Left ventricle myocardium inferior (tissue), 1 donor: Measurements from ENCODE around the gene C4orf36. TPM values are rescaled to one million over a fixed set of nuclear protein-coding genes. Genes with fewer than 3 reads are reported as not detected.
A peak's percentile ranks its signal among the peaks of the same experiment; 100 is the strongest.

Experiments used
- DNase-seq: peaks from one replicate; pipeline ENCODE4 v3.0.0-alpha.2; 2020
- H3K27ac ChIP-seq: fragments of 200-600 bp; replicated peaks from 2 replicates; pipeline ENCODE4 v1.8.0; 2021
- H3K27me3 ChIP-seq: fragments of 200-600 bp; 2 replicates; pipeline ENCODE4 v1.8.0; 2021; ENCODE audit warnings: low read depth
- H3K36me3 ChIP-seq: fragments of 200-600 bp; 2 replicates; pipeline ENCODE4 v1.8.0; 2021
- H3K4me1 ChIP-seq: fragments of 200-600 bp; 2 replicates; pipeline ENCODE4 v1.8.0; 2021
- H3K4me3 ChIP-seq: fragments of 200-600 bp; 2 replicates; pipeline ENCODE4 v1.8.0; 2021; ENCODE audit warnings: mild to moderate bottlenecking, moderate library complexity
- H3K9me3 ChIP-seq: fragments of 200-600 bp; replicated peaks from 2 replicates; pipeline ENCODE4 v1.8.0; 2021
- CTCF ChIP-seq: fragments of 200-600 bp; IDR thresholded peaks from 2 replicates; pipeline ENCODE4 v1.8.0; 2021; ENCODE audit warnings: antibody characterized with exemption, mild to moderate bottlenecking, borderline replicate concordance
- intact Hi-C: fragments of 100-400 bp; cut with micrococcal nuclease; formaldehyde crosslinking; loops from one replicate; pipeline ENCODE4 v1.11.0; 2022
- total RNA-seq: library from RNA; stranded (reverse); fragmentation: NEBNext Ultra II Directional; extraction: Animal tissue kit (Norgen Biotek cat#: 25700); gene quantifications from one replicate; pipeline ENCODE4 v1.2.1, GENCODE V29; 2021
- donor health status: DM: no; HTN: yes; CAD: no; lungs with severe emphysema.

C4orf36 gene
- total RNA-seq, 1 donor from 2014 or later, result 0.96 TPM

- H3K27me3 ChIP-seq, result no peaks in the 10 kb centered on the region
- peaks cover 4% of the 10 kb centered on the region for H3K36me3 ChIP-seq
- peak; percentile 42 for DNase-seq
- no peaks in the 10 kb centered on the region for H3K9me3 ChIP-seq
- TF ChIP-seq CTCF, result no peak
- intact Hi-C loops, result no loop called here
- peak overlapping the region; percentile 92 for H3K4me3 ChIP-seq
- peak overlapping the region; percentile 99 for H3K27ac ChIP-seq
- H3K4me1 ChIP-seq, result peaks cover 63% of the 10 kb centered on the region
These were observed 43.9 kb upstream of the C4orf36 start for GRCh38 chr4:86935853-86936733.

GRCh38 chr4:86935566-86935852, 43.3 kb upstream of the C4orf36 start:
- H3K27ac ChIP-seq, result peak overlapping the region; percentile 99
- H3K4me3 ChIP-seq, result peak overlapping the region; percentile 92
- H3K4me1 ChIP-seq, result peaks cover 59% of the 10 kb centered on the region
- no peaks in the 10 kb centered on the region for H3K9me3 ChIP-seq
- H3K27me3 ChIP-seq, result no peaks in the 10 kb centered on the region
- intact Hi-C loops, result no loop called here
- no peak for TF ChIP-seq CTCF
- DNase-seq, result no peak
- H3K36me3 ChIP-seq, result peaks cover 7% of the 10 kb centered on the region

GRCh38 chr4:86934771-86935565, 42.7 kb upstream of the C4orf36 start, which contains the start of gene AFF1:
TSS of gene AFF1 (plus strand) at chr4:86935011. CDS start at chr4:86948534, 13,523 bp downstream.
- H3K9me3 ChIP-seq, result no peaks in the 10 kb centered on the region
- H3K4me3 ChIP-seq, result peak within 1 kb of the TSS; percentile 92
- peak; percentile 66 for TF ChIP-seq CTCF
- peaks cover 7% of the 10 kb centered on the region for H3K36me3 ChIP-seq
- no peaks in the 10 kb centered on the region for H3K27me3 ChIP-seq
- DNase-seq, result peak; percentile 94
- H3K27ac ChIP-seq, result peak within 1 kb of the TSS; percentile 99
- H3K4me1 ChIP-seq, result peaks cover 54% of the 10 kb centered on the region
- intact Hi-C loops, result no loop called here

GRCh38 chr4:86934147-86934770, 42.0 kb upstream of the C4orf36 start:
- Histone ChIP-seq H3K36me3 (peaks cover 13% of the 10 kb centered on the region), H3K27me3 (no peaks in the 10 kb centered on the region), H3K4me3 (peak overlapping the region; percentile 92), H3K9me3 (no peaks in the 10 kb centered on the region), H3K27ac (peak overlapping the region; percentile 99), H3K4me1 (peaks cover 47% of the 10 kb centered on the region)
- DNase-seq, result no peak
- intact Hi-C loops, result no loop called here
- no peak for TF ChIP-seq CTCF

- no peak overlapping the region for H3K27ac ChIP-seq
- H3K36me3 ChIP-seq, result peaks cover 23% of the 10 kb centered on the region
- peaks cover 3% of the 10 kb centered on the region for H3K4me1 ChIP-seq
- no peaks in the 10 kb centered on the region for H3K27me3 ChIP-seq
- H3K4me3 ChIP-seq, result no peak overlapping the region
- intact Hi-C loops, result loop anchor here (10.0 kb wide), 1 partner anchor 306 kb away; no protein-coding TSS in a partner anchor
- H3K9me3 ChIP-seq, result no peaks in the 10 kb centered on the region
- TF ChIP-seq CTCF, result no peak
- DNase-seq, result no peak
These were observed 36.4 kb upstream of the C4orf36 start for GRCh38 chr4:86928400-86929255.
